ENCODE results near the gene DUSP14. TPM values are rescaled to one million over a fixed set of nuclear protein-coding genes. Genes with fewer than 3 reads are reported as not detected.

The DUSP14 gene
- total and polyA plus RNA-seq, 2 experiments from 2014 or later, result 36.7 to 38.7 TPM

DNA sequence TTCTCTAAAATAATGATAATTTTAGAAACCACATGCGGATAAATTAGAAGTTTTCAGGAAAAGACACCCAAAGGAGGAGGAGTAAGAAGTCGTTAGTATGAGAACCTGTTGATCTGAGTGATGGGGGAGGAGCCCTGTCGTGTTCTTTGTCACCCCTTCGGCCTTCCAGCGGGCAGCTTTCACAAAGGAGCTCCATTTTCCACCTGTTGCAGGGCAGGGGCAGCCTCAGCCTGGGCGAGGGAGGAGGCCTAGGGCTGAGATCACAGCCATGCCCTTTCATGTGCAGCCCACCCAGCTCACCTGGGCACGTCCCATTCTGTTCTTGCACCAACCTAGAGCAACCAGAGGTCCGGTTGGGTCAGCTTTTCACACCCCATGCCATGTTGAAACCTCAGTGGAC lies 5.3 kb downstream of the DUSP14 start (continued):
- TF ChIP-seq, protein P1, sequence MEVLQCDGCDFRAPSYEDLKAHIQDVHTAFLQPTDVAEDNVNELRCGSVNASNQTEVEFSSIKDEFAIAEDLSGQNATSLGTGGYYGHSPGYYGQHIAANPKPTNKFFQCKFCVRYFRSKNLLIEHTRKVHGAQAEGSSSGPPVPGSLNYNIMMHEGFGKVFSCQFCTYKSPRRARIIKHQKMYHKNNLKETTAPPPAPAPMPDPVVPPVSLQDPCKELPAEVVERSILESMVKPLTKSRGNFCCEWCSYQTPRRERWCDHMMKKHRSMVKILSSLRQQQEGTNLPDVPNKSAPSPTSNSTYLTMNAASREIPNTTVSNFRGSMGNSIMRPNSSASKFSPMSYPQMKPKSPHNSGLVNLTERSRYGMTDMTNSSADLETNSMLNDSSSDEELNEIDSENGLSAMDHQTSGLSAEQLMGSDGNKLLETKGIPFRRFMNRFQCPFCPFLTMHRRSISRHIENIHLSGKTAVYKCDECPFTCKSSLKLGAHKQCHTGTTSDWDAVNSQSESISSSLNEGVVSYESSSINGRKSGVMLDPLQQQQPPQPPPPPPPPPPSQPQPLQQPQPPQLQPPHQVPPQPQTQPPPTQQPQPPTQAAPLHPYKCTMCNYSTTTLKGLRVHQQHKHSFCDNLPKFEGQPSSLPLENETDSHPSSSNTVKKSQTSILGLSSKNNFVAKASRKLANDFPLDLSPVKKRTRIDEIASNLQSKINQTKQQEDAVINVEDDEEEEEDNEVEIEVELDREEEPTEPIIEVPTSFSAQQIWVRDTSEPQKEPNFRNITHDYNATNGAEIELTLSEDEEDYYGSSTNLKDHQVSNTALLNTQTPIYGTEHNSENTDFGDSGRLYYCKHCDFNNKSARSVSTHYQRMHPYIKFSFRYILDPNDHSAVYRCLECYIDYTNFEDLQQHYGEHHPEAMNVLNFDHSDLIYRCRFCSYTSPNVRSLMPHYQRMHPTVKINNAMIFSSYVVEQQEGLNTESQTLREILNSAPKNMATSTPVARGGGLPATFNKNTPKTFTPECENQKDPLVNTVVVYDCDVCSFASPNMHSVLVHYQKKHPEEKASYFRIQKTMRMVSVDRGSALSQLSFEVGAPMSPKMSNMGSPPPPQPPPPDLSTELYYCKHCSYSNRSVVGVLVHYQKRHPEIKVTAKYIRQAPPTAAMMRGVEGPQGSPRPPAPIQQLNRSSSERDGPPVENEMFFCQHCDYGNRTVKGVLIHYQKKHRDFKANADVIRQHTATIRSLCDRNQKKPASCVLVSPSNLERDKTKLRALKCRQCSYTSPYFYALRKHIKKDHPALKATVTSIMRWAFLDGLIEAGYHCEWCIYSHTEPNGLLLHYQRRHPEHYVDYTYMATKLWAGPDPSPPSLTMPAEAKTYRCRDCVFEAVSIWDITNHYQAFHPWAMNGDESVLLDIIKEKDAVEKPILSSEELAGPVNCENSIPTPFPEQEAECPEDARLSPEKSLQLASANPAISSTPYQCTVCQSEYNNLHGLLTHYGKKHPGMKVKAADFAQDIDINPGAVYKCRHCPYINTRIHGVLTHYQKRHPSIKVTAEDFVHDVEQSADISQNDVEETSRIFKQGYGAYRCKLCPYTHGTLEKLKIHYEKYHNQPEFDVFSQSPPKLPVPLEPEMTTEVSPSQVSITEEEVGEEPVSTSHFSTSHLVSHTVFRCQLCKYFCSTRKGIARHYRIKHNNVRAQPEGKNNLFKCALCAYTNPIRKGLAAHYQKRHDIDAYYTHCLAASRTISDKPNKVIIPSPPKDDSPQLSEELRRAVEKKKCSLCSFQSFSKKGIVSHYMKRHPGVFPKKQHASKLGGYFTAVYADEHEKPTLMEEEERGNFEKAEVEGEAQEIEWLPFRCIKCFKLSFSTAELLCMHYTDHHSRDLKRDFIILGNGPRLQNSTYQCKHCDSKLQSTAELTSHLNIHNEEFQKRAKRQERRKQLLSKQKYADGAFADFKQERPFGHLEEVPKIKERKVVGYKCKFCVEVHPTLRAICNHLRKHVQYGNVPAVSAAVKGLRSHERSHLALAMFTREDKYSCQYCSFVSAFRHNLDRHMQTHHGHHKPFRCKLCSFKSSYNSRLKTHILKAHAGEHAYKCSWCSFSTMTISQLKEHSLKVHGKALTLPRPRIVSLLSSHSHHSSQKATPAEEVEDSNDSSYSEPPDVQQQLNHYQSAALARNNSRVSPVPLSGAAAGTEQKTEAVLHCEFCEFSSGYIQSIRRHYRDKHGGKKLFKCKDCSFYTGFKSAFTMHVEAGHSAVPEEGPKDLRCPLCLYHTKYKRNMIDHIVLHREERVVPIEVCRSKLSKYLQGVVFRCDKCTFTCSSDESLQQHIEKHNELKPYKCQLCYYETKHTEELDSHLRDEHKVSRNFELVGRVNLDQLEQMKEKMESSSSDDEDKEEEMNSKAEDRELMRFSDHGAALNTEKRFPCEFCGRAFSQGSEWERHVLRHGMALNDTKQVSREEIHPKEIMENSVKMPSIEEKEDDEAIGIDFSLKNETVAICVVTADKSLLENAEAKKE (CRISPR knock-in tag; IDR thresholded peaks at IDR 0.05), result no peak
- no peak for TF ChIP-seq JUNB (IDR thresholded peaks at IDR 0.05; ENCODE audit: unreplicated experiment)

DNA sequence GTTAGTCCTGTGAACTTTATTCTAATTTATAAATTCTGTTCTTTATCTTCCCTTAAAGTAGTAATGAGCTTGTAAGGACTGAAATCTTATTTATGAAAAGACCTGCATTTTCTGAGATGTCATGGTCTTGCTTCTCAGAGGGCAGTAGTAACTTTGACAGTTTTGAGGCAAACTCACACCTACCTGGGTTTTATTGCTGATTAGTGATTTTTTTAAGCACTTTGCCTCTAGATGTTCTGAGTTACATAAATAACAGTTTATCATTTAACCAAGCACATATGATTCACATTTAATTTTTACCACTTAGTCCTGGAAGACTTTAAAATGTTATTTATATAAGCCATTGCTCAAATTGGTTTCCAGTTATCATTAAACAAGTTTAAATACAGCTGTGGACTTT lies 10.7 kb downstream of the DUSP14 start:
- no peak overlapping the region for H3K27ac ChIP-seq (ENCODE audit: low read depth)
- no peaks in the 10 kb centered on the region; the same call in 1 of the 2 replicates for H3K4me1 ChIP-seq (ENCODE audit: insufficient read depth)
- no peak overlapping the region for H3K27ac Mint-ChIP-seq
- peaks cover 2% of the 10 kb centered on the region for H3K27me3 Mint-ChIP-seq (ENCODE audit: insufficient read depth, low read depth, poor library complexity)
- no peak overlapping the region for H3K4me2 ChIP-seq
- no peaks in the 10 kb centered on the region for H3K36me3 ChIP-seq (ENCODE audit: insufficient read depth)
- H3K4me3 ChIP-seq, result no peak overlapping the region
- H3K27me3 ChIP-seq (ENCODE audit: insufficient read depth), result no peaks in the 10 kb centered on the region
- no peak overlapping the region for H2AFZ ChIP-seq
- H3F3A ChIP-seq (replicated peaks; ENCODE audit: low read depth), result no peaks in the 10 kb centered on the region
- H3K36me3 Mint-ChIP-seq (ENCODE audit: low read depth), result peaks cover 2% of the 10 kb centered on the region; the same call in 1 of the 3 replicates
- H3K79me2 ChIP-seq (replicated peaks; ENCODE audit: insufficient read depth), result peaks cover 75% of the 10 kb centered on the region
- ATAC-seq (no peak), DNase-seq (ENCODE audit: low spot score) (no peak)
- no peak overlapping the region for H3K4me3 Mint-ChIP-seq
- peaks cover 11% of the 10 kb centered on the region for H3K4me1 Mint-ChIP-seq
- no peaks in the 10 kb centered on the region for H3K9me3 Mint-ChIP-seq
- no peaks in the 10 kb centered on the region for H3K9me2 ChIP-seq (ENCODE audit: insufficient read depth)
- no peaks in the 10 kb centered on the region; the same call in none of the 2 replicates for H4K20me1 ChIP-seq (replicated peaks; ENCODE audit: insufficient read depth)
- no peak for TF ChIP-seq STAT1 (IDR thresholded peaks at IDR 0.05; ENCODE audit: unreplicated experiment)
- TF ChIP-seq ZNF331 (CRISPR knock-in tag; IDR thresholded peaks at IDR 0.05; ENCODE audit: low read depth), result no peak
- TF ChIP-seq NANOG (IDR thresholded peaks at IDR 0.05; ENCODE audit: borderline replicate concordance), result no peak
- TF ChIP-seq ZNF114 (CRISPR knock-in tag; IDR thresholded peaks at IDR 0.05), result no peak
- TF ChIP-seq JUNB (IDR thresholded peaks at IDR 0.05; ENCODE audit: unreplicated experiment), result no peak
- TF ChIP-seq, protein P1 (CRISPR knock-in tag; IDR thresholded peaks at IDR 0.05), result no peak
- TF ChIP-seq EZH2 (IDR thresholded peaks at IDR 0.05; ENCODE audit: low read depth, unreplicated experiment), result no peak
- TF ChIP-seq, protein P2, sequence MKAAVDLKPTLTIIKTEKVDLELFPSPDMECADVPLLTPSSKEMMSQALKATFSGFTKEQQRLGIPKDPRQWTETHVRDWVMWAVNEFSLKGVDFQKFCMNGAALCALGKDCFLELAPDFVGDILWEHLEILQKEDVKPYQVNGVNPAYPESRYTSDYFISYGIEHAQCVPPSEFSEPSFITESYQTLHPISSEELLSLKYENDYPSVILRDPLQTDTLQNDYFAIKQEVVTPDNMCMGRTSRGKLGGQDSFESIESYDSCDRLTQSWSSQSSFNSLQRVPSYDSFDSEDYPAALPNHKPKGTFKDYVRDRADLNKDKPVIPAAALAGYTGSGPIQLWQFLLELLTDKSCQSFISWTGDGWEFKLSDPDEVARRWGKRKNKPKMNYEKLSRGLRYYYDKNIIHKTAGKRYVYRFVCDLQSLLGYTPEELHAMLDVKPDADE (IDR thresholded peaks at IDR 0.05), result no peak
- TF ChIP-seq CREB1 (CRISPR knock-in tag; IDR thresholded peaks at IDR 0.05; ENCODE audit: low read depth), result no peak

All from GM23338 (cell line).